Astrocyte of the hippocampus (primary cell): ENCODE measurements around the gene CHD3.

Experiments
- DNase-seq: peaks from one replicate; pipeline ENCODE4 v3.0.0; 2011; ENCODE audit warnings: low read depth, low spot score

CHD3 gene

GRCh38 chr17:7888184-7888920, at the start of gene CHD3:
TSS of gene CHD3 (plus strand) at chr17:7888789. CDS start at chr17:7889001, 212 bp downstream.
- DNase-seq, result no peak

- DNase-seq, result no peak
These were observed 49.3 kb upstream of the CHD3 start for GRCh38 chr17:7839190-7839875.

GRCh38 chr17:7839876-7840261, 48.7 kb upstream of the CHD3 start:
- no peak for DNase-seq

GRCh38 chr17:7840441-7840840, 48.1 kb upstream of the CHD3 start:
- DNase-seq, result no peak

- no peak for DNase-seq
These were observed 47.7 kb upstream of the CHD3 start for GRCh38 chr17:7840875-7841274.

GRCh38 chr17:7841396-7841914, 47.1 kb upstream of the CHD3 start:
- peak; percentile 97 for DNase-seq

- peak; percentile 95 for DNase-seq
These were observed 46.6 kb upstream of the CHD3 start for GRCh38 chr17:7841915-7842379.

GRCh38 chr17:7842380-7843256, 46.0 kb upstream of the CHD3 start:
- DNase-seq, result peak; percentile 95

GRCh38 chr17:7843257-7843535, 45.4 kb upstream of the CHD3 start:
- no peak for DNase-seq

GRCh38 chr17:7843536-7844291, 44.9 kb upstream of the CHD3 start:
- peak; percentile 92 for DNase-seq

GRCh38 chr17:7844292-7845154, 44.1 kb upstream of the CHD3 start:
- peak; percentile 98 for DNase-seq

GRCh38 chr17:7845359-7846062, 43.1 kb upstream of the CHD3 start:
- DNase-seq, result no peak

- DNase-seq, result no peak
These were observed 42.4 kb upstream of the CHD3 start for GRCh38 chr17:7846063-7846735.

GRCh38 chr17:7846765-7847661, 41.6 kb upstream of the CHD3 start:
- no peak for DNase-seq

- DNase-seq, result no peak
These were observed 40.4 kb upstream of the CHD3 start for GRCh38 chr17:7848131-7848579.

GRCh38 chr17:7848739-7849129, 39.9 kb upstream of the CHD3 start:
- DNase-seq, result no peak

- DNase-seq, result no peak
These were observed 39.3 kb upstream of the CHD3 start for GRCh38 chr17:7849130-7849750.
